ENCODE data around the gene B4GALNT4.
"Not testable (repeated sequence)": the region's sequence is repeated elsewhere in the genome, so short reads cannot be mapped to it uniquely, and the experiment has no call there.

B4GALNT4 gene

GRCh38 chr11:375065-376025 is 6.0 kb downstream of the B4GALNT4 start:
- no peak for DNase-seq (ENCODE audit: low spot score)

GRCh38 chr11:376531-377173 is 7.4 kb downstream of the B4GALNT4 start:
- no peak for DNase-seq (ENCODE audit: low spot score)

- DNase-seq (ENCODE audit: low spot score): no peak
Measured at GRCh38 chr11:377174-377865, 8.0 kb downstream of the B4GALNT4 start.

DNA sequence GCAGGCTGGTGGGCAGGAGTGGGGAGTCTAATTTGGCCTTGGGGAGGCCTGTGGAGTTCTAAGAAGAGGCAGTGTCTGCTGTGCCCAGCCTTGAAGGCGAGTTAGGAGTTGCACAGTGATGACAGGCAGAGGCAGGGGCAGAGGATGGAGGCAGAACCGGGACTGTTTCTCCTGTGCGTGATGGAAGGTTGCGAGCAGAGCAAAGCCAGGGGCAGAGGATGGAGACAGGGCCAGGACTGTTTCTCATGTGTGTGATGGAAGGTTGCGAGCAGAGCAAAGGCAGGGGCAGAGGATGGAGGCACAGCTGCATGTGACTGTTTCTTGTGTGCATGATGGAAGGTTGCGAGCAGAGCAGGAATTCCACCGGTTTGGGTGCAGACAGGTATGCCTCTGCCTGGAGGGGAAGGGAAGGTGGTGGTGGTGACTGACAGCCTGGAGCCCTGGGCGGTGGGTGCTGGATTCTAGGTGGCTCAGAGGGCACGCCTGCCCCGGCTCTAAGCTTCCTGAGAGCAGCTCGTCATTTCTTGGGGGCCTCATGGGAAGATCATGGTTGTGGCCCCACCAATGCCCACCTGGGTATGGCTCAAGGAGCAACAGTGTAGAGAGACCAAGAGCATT is 8.7 kb downstream of the B4GALNT4 start:
- no peak for DNase-seq (ENCODE audit: low spot score)

- no peak for DNase-seq (ENCODE audit: low spot score)
Measured at GRCh38 chr11:379205-380094, 10.2 kb downstream of the B4GALNT4 start.

DNA sequence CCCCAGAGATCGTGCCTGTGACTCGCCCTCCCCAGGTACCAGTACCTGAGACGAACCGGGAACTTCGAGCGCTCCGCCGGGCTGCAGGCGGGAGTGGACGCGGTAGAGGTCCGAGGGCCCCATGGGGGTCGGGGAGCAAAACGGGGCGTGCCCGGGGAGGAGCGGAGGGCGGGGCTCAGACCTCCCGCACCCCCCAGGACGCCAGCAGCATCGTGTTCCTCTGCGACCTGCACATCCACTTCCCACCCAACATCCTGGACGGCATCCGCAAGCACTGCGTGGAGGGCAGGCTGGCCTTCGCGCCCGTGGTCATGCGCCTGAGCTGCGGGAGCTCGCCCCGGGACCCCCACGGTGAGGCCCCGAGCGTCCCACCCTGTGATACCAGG is 10.8 kb downstream of the B4GALNT4 start:
- DNase-seq (ENCODE audit: low spot score): no peak

GRCh38 chr11:380491-380890 is 11.2 kb downstream of the B4GALNT4 start:
- no peak for DNase-seq (ENCODE audit: low spot score)

- DNase-seq (ENCODE audit: low spot score): no peak
Measured at GRCh38 chr11:380996-381395, 11.7 kb downstream of the B4GALNT4 start.

- DNase-seq (ENCODE audit: low spot score): no peak
Measured at GRCh38 chr11:381501-382072, 12.3 kb downstream of the B4GALNT4 start.

DNA sequence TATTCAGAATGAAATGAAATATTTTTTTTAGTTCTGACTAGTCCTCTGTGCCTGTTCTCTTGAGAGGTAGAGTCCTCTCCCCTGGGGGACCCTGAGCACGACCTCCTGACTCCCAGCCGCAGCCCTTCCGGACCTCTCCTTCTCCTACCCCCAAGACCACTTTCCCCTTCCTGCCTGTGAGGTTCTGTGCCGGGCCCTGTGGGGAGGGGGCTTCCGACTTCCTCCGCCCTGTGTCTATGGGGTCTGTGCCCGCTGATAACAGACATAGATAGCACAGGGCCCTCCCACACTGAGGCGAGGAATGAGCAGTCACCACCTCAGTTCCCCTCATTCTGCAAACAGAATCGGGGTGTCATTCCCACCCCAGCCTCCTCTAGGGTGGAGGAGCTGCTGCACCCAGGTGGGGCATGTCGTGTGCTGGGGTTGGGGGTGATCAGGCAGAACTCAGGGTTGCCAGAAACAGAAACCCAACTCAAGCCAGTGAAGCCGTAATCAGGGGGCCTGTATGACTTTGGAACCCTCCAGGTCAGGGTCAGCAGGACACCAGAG is 12.9 kb downstream of the B4GALNT4 start:
- no peak for DNase-seq (ENCODE audit: low spot score)

DNA sequence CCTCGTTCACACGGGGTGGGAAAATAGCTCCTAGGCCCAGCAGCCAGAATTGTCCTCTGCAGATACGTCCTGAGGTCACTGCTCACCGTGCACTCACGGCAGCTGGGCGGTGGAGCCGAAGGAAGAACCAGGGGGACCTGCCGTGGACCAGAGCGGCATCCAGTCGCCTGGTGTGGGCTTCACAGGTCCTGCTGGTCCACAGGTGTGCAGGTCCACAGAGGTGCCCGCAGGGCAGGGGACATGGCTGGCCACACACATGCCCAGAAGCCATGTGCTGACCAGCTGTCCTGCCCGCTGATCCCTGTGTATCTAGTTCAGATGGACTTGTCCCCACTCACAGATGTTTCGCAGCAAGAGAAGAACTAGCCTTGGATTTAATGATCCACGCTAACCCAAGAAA is 14.1 kb downstream of the B4GALNT4 start:
- no peak for DNase-seq (ENCODE audit: low spot score)

- DNase-seq (ENCODE audit: low spot score): no peak
Measured at GRCh38 chr11:384511-384910, 15.2 kb downstream of the B4GALNT4 start.

DNA sequence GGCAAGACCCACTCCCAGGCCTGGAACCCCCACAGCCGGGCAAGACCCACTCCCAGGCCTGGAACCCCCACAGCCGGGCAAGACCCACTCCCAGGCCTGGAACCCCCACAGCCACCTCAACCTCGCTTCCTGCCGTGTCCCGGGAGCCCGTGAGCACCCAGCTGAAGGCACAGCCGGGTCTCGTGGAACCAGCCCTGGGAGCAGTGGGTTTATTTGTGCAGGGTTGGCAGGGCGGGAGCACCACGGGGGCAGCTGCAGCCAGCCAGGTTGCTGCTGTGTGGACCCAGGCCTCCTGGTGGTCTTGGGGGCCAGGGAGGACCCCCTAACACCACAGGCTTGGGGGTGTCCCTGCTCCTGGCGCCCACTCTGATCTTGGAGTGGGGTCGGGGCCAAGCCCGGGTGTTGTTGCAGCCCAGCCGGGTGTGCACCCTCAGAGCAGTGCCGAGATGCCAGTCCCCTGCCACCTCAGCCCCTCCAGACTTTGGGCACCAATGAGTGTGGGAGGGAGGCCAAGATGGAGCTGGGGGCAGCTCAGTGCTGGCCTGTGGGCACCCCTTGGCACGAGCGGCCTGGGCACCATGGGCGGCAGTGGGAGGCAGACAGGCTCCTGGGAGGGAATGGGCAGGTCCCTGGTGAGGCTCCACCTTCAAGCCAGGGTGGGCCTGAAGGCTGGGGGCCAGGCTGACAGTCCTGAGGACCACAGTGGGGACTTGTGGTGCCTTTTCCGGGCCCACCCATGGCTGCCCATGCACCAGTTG is 16.5 kb downstream of the B4GALNT4 start:
- no peak for DNase-seq (ENCODE audit: low spot score)

- DNase-seq (ENCODE audit: low spot score): no peak
Measured at GRCh38 chr11:386483-386882, 17.2 kb downstream of the B4GALNT4 start.

- no peak for DNase-seq (ENCODE audit: low spot score)
Measured at GRCh38 chr11:387193-387793, 18.0 kb downstream of the B4GALNT4 start.

- not testable (repeated sequence) for DNase-seq (ENCODE audit: low spot score)
Measured at GRCh38 chr11:389369-389768, 20.1 kb downstream of the B4GALNT4 start.

DNA sequence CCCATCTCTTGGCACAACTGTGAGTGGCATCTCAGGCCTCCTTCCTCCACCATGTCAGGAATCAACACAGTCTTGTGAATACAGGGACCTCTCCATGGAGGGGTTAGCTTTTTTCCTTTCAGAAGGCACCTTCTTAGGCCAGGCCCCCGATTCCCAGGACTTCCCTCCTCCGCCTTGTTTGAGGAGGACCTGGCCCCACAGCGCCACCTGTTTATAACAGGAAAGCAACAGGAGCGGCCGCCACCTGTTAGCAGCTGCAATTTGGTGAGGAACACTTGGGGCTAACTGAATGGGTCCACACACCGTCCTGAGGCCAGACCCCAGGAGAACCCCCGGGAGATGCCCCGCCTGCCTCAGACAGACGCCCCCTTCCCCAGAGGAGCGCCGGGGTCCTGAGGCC is 20.9 kb downstream of the B4GALNT4 start:
- no peak for DNase-seq (ENCODE audit: low spot score)

DNA sequence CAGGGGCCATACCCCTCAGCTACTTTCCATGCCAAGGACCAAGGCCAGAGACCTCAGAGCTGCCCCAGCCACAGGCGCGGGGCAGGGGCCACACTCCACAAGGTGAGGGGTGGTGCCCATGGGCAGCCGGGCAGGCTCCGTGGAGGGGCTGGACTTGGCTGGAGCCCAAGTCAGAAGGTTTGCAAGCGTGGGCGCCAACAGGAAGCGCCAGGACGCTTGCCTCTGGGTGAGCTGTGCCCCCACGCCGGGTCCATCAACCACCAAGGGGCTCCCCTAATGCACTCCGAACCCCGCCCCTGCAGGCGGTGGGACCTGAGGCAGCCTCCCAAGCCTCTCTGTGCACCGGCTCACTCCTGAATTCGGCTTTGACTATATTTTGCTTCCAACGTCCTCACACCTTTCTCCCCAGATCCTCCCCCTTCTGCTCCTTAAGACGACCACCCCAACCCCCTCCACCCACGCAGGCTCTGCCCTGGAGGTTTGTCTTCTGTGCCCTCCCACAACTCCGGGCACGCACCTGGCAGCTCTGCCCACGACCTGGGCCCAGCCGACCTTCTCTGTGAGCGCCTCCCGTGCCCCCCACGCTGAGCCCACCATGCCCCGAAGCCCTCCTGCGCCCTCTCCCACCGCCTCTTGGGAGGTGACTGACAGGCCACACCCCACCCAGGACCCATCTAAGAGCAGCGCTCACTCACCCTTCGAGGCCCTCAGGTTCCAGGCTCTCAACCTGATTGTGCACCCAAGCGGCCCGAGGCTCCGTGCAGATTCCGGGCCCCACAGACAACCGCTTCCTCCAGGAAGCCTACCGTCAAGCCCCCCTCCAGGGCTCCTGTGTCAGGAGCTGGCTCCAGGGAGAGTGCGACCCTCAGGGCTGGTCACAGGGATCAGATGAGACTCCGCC is 22.1 kb downstream of the B4GALNT4 start:
- DNase-seq (ENCODE audit: low spot score): no peak

Measured in GM03348 (cell line).